Thymus (tissue), 11 donors: ENCODE results near the gene AVPR2. TPM values are rescaled to one million over a fixed set of nuclear protein-coding genes. Genes with fewer than 3 reads are reported as not detected.

ENCODE experiments used
- DNase-seq, 9 donors: peaks; one replicate each; pipeline ENCODE4 v3.0.0-alpha.2; 2013; ENCODE audit warnings: low spot score in 9 of 9, low read depth in 6 of 9, missing footprints in 1 of 9
- H3K27ac ChIP-seq, 2 donors: one replicate each; pipeline ENCODE4 v1.5.1; 2013; ENCODE audit warnings: control low read depth in 1 of 2, low read depth in 1 of 2, low read length in 1 of 2, mild to moderate bottlenecking in 1 of 2, moderate library complexity in 1 of 2
- H3K27me3 ChIP-seq, 2 donors: one replicate each; pipeline ENCODE4 v1.5.1; 2013; ENCODE audit warnings: low read length in 1 of 2; ENCODE audit not compliant: control insufficient read depth in 2 of 2, insufficient read depth in 1 of 2
- H3K36me3 ChIP-seq, 2 donors: one replicate each; pipeline ENCODE4 v1.5.1; 2013; ENCODE audit warnings: low read length in 1 of 2, mild to moderate bottlenecking in 1 of 2, moderate library complexity in 1 of 2; ENCODE audit not compliant: control insufficient read depth in 2 of 2, insufficient read depth in 2 of 2
- H3K4me1 ChIP-seq, 2 donors: one replicate each; pipeline ENCODE4 v1.5.1; 2013; ENCODE audit warnings: low read length in 2 of 2; ENCODE audit not compliant: control insufficient read depth in 2 of 2, insufficient read depth in 2 of 2
- H3K4me3 ChIP-seq, 2 donors: one replicate each; pipeline ENCODE4 v1.5.1; 2013; ENCODE audit warnings: low read length in 2 of 2, control low read depth in 1 of 2, mild to moderate bottlenecking in 1 of 2
- H3K9me3 ChIP-seq, 2 donors: one replicate each; pipeline ENCODE4 v1.5.1; 2013; ENCODE audit warnings: low read length in 1 of 2, mild to moderate bottlenecking in 1 of 2; ENCODE audit not compliant: control insufficient read depth in 2 of 2, insufficient read depth in 1 of 2
- WGBS: extraction: QIAGEN DNeasy Blood & Tissue Kit; methylation state at CpG from one replicate; pipeline ENCODE4 v1.1.7; 2013; 5-methylcytosine and 5-hydroxymethylcytosine counted together
- polyA plus RNA-seq: library from polyadenylated mRNA; stranded (reverse); fragments of 200-250 nt; gene quantifications from one replicate; pipeline ENCODE4 v1.2.3, GENCODE V29; 2013
- total RNA-seq: library from RNA; stranded (reverse); fragments of 120-200 nt; gene quantifications from one replicate; pipeline ENCODE4 v1.2.4, GENCODE V29; 2013
- donor health status: healthy.

The AVPR2 gene
- total and polyA plus RNA-seq, 2 donors: 0.24 to 1.8 TPM

DNA sequence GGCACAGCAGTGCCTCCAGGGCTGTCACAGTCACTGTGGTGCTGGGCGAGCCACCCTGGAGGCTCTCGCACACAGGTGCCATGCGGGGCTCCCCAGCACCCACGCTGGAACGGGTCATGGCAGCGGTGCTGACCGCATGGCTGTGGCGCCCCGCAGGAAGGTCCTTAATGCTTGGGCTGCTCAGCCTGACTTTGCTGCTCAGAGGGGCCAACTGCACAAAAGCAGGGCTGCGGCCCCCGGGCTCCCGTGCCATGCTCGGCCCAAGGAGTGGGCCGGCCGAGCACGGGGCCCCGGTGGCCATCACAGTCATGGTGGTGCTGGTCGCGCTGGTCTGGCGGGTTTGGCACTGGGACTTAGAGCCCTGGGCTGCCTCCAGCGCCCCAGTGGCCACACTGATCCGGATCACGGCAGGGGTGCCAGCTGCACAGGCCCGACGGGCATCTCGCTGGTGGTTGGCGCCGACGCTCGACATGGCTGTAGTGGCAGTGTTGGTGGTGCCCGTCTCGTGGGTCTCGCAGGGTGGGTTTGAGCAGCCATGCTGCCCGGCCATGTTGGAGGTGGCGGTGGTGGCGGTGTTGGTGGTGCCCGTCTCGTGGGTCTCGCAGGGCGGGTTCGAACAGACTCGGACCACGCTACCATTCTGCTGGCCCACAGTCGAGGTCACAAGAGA lies 50.2 kb downstream of the AVPR2 start:
- Histone ChIP-seq H3K36me3 (peaks cover 93 to 99% of the 10 kb centered on the region in 2 donors), H3K27ac (no peak overlapping the region)
- no peak for DNase-seq

DNA sequence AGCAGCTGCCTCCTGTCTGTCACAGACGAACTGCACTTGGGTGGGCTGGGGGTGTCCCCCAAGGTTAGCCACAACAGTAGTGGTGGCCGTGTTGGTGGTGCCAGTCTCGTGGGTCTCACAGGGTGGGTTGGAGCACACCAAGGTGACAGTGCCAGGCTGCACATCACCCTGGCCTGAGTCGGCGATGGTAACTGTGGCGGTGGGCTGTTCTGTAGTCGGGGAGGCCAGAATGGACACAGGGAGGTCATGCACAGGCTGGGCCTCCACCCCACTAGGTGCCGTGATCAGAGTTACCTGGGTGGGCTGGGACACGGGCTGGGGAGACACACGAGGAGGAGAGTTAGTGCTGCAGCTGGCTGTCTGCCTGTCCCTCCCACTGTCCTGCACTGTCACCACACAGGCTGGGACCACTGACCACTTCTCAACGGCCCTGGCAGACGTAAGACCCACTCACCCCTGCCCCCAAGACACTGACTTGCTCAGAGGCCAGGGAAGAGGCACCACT lies 50.8 kb downstream of the AVPR2 start:
- no peak overlapping the region for H3K27ac ChIP-seq
- no peak for DNase-seq

More for the DNA sequence above, 50.2 kb downstream of the AVPR2 start:
- no peaks in the 10 kb centered on the region for H3K27me3 ChIP-seq
- H3K9me3 ChIP-seq: no peaks in the 10 kb centered on the region
- 98% methylated on average over 44 of the region's 44 CpGs for WGBS
- H3K4me3 ChIP-seq: no peak overlapping the region
- peaks cover 0 to 9% of the 10 kb centered on the region in 2 donors for H3K4me1 ChIP-seq

DNA sequence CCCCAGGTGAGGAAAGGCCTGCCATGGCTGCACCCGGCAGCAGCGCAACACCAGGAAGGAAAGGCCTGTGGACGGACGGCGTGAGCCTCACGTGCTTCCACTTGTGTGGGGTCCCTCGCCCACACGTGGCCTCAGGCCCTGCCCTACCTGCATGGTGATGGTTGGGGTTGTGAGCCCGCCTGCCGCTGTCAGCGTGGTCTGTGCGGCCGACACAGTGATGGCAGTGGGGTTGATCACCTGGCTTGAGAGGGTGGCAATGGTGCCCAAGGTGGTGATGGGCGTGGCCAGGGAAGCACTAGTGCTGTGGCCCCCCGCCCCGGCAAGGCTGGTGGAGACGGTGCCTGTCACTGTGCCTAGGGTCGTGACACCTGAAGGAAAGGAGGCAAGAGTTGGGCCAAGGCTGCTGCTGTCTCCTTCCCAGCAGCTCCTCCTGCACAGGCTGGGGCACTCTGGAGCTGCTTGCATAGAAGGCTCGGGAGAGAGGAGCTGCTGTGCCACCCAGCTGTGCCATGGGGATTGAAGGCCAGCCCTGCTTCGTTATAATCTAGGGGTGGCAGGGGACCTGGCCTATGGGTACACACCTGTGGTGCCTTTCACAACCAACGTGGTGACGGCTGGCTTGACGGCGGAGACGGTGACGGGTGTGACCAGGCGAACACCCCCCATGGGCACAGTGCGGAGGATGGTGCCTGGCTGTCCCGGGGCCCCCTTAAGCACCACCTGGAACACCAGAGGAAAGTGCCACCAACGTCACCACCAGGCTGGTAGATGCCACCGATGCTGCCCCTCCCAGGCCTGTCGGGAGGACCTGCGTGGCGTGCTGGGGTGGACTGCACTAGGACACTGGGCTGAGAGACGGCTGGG lies 51.8 kb downstream of the AVPR2 start:
- no peak overlapping the region for H3K4me3 ChIP-seq
- WGBS: 97% methylated on average over 35 of the region's 35 CpGs
- no peak for DNase-seq

More for the DNA sequence above, 50.8 kb downstream of the AVPR2 start:
- 94% methylated on average over 12 of the region's 12 CpGs for WGBS
- H3K27me3 ChIP-seq: no peaks in the 10 kb centered on the region
- no peak overlapping the region for H3K4me3 ChIP-seq
- H3K36me3 ChIP-seq: peaks cover 93 to 99% of the 10 kb centered on the region in 2 donors
- no peaks in the 10 kb centered on the region for H3K9me3 ChIP-seq
- peaks cover 0 to 5% of the 10 kb centered on the region in 2 donors for H3K4me1 ChIP-seq

More for the DNA sequence above, 51.8 kb downstream of the AVPR2 start:
- H3K27ac ChIP-seq: no peak overlapping the region
- H3K9me3 ChIP-seq: no peaks in the 10 kb centered on the region
- H3K27me3 ChIP-seq: no peaks in the 10 kb centered on the region
- H3K4me1 ChIP-seq: peaks cover 0 to 5% of the 10 kb centered on the region in 2 donors
- peaks cover 92 to 98% of the 10 kb centered on the region in 2 donors for H3K36me3 ChIP-seq

Other genes with a start within 250 kb of the AVPR2 start
- 8.2 TPM for gene PNCK, start 230.9 kb upstream of the AVPR2 start, total RNA-seq
- 2.4 TPM for gene PNCK, start 230.9 kb upstream of the AVPR2 start, polyA plus RNA-seq
- 5.5 TPM for gene SLC6A8, start 216.7 kb upstream of the AVPR2 start, total RNA-seq
- gene SLC6A8, start 216.7 kb upstream of the AVPR2 start, polyA plus RNA-seq: 18.2 TPM
- 71.9 TPM for gene BCAP31, start 180.3 kb upstream of the AVPR2 start, total RNA-seq
- gene BCAP31, start 180.3 kb upstream of the AVPR2 start, polyA plus RNA-seq: 114 TPM
- 4.7 TPM for gene ABCD1, start 179.8 kb upstream of the AVPR2 start, total RNA-seq
- gene ABCD1, start 179.8 kb upstream of the AVPR2 start, polyA plus RNA-seq: 6.8 TPM
- gene PLXNB3, start 140.4 kb upstream of the AVPR2 start, total RNA-seq: 0.14 TPM
- gene PLXNB3, start 140.4 kb upstream of the AVPR2 start, polyA plus RNA-seq: 0.71 TPM
- gene SRPK3, start 123.6 kb upstream of the AVPR2 start, total RNA-seq: 0.61 TPM
- 0.75 TPM for gene SRPK3, start 123.6 kb upstream of the AVPR2 start, polyA plus RNA-seq
- gene IDH3G, start 110.3 kb upstream of the AVPR2 start, total RNA-seq: 37.5 TPM
- 39.2 TPM for gene IDH3G, start 110.3 kb upstream of the AVPR2 start, polyA plus RNA-seq
- gene SSR4, start 110.0 kb upstream of the AVPR2 start, total RNA-seq: 257 TPM
- gene SSR4, start 110.0 kb upstream of the AVPR2 start, polyA plus RNA-seq: 328 TPM
- gene PDZD4, start 74.1 kb upstream of the AVPR2 start, total RNA-seq: 0.61 TPM
- gene PDZD4, start 74.1 kb upstream of the AVPR2 start, polyA plus RNA-seq: 7.9 TPM
- gene L1CAM, start 18.5 kb upstream of the AVPR2 start, total RNA-seq: 0.28 TPM
- gene L1CAM, start 18.5 kb upstream of the AVPR2 start, polyA plus RNA-seq: 0.64 TPM
- 139 TPM for gene ARHGAP4, start 21.6 kb downstream of the AVPR2 start, total RNA-seq
- gene ARHGAP4, start 21.6 kb downstream of the AVPR2 start, polyA plus RNA-seq: 481 TPM
- 41.3 TPM for gene NAA10, start 30.4 kb downstream of the AVPR2 start, total RNA-seq
- gene NAA10, start 30.4 kb downstream of the AVPR2 start, polyA plus RNA-seq: 94.7 TPM
- gene RENBP, start 40.0 kb downstream of the AVPR2 start, total RNA-seq: 9.3 TPM
- 18.3 TPM for gene RENBP, start 40.0 kb downstream of the AVPR2 start, polyA plus RNA-seq
- gene HCFC1, start 67.1 kb downstream of the AVPR2 start, total RNA-seq: 12.7 TPM
- 21.9 TPM for gene HCFC1, start 67.1 kb downstream of the AVPR2 start, polyA plus RNA-seq
- gene TMEM187, start 68.1 kb downstream of the AVPR2 start, total RNA-seq: 5.9 TPM
- 6.9 TPM for gene TMEM187, start 68.1 kb downstream of the AVPR2 start, polyA plus RNA-seq
- 33.9 TPM for gene IRAK1, start 115.2 kb downstream of the AVPR2 start, total RNA-seq
- 44.0 TPM for gene IRAK1, start 115.2 kb downstream of the AVPR2 start, polyA plus RNA-seq
- gene MECP2, start 193.0 kb downstream of the AVPR2 start, total RNA-seq: 22.1 TPM
- 24.6 TPM for gene MECP2, start 193.0 kb downstream of the AVPR2 start, polyA plus RNA-seq
- gene OPN1LW, start 239.6 kb downstream of the AVPR2 start, total RNA-seq: not detected
- gene OPN1LW, start 239.6 kb downstream of the AVPR2 start, polyA plus RNA-seq: not detected